Natural killer cell (primary cell): ENCODE data around the gene TMEM234. TPM values are rescaled to one million over a fixed set of nuclear protein-coding genes. Genes with fewer than 3 reads are reported as not detected.

Experiments used
- ATAC-seq, 3 donors: fragments of 150-1000 bp in 2 of 3; fragments of 200-7000 bp in 1 of 3; cut with Tn5 transposase; 1 replicate in 1 of 3; 2 replicates in 2 of 3; pipeline ENCODE4 v1.10.0; 2021; ENCODE audit warnings: mild to moderate bottlenecking in 2 of 3, moderate library complexity in 2 of 3
- DNase-seq, 2 donors: peaks; one replicate each; pipeline versions ENCODE4 v3.0.0 to v3.0.0-alpha.2; 2013 to 2021; ENCODE audit warnings: mixed read lengths in 1 of 2
- H3K27ac ChIP-seq: one replicate; pipeline ENCODE4 v1.5.1; 2013; ENCODE audit warnings: mild to moderate bottlenecking, low read length
- H3K27me3 ChIP-seq: one replicate; pipeline ENCODE4 v1.6.1; 2013; ENCODE audit warnings: low read length; ENCODE audit not compliant: control insufficient read depth, insufficient read depth
- H3K36me3 ChIP-seq: one replicate; pipeline ENCODE4 v1.6.1; 2013; ENCODE audit warnings: low read length; ENCODE audit not compliant: control insufficient read depth, insufficient read depth
- H3K4me1 ChIP-seq: one replicate; pipeline ENCODE4 v1.6.1; 2013; ENCODE audit warnings: low read length; ENCODE audit not compliant: control insufficient read depth, insufficient read depth
- H3K4me3 ChIP-seq: one replicate; pipeline ENCODE4 v1.5.1; 2013; ENCODE audit warnings: low read length
- H3K9me3 ChIP-seq: one replicate; pipeline ENCODE4 v1.6.1; 2013; ENCODE audit warnings: low read length; ENCODE audit not compliant: control insufficient read depth, insufficient read depth
- H3K27ac Mint-ChIP-seq, 2 donors: one replicate each; pipeline ENCODE4 v1.8.0; 2022; ENCODE audit warnings: mild to moderate bottlenecking in 2 of 2, mixed read lengths in 2 of 2, moderate library complexity in 1 of 2
- H3K27me3 Mint-ChIP-seq, 2 donors: one replicate each; pipeline ENCODE4 v1.8.0; 2022; ENCODE audit warnings: low read depth in 2 of 2, mixed read lengths in 2 of 2
- H3K36me3 Mint-ChIP-seq: one replicate; pipeline ENCODE4 v1.8.0; 2022; ENCODE audit warnings: mixed read lengths
- H3K4me1 Mint-ChIP-seq, 2 donors: one replicate each; pipeline ENCODE4 v1.8.0; 2022; ENCODE audit warnings: mixed read lengths in 2 of 2
- H3K4me3 Mint-ChIP-seq: one replicate; pipeline ENCODE4 v1.8.0; 2022; ENCODE audit warnings: mild to moderate bottlenecking, moderate library complexity, mixed read lengths
- H3K9me3 Mint-ChIP-seq, 2 donors: one replicate each; pipeline ENCODE4 v1.8.0; 2022; ENCODE audit warnings: mixed read lengths in 2 of 2
- CTCF ChIP-seq: fragments of 200-600 bp; IDR thresholded peaks from one replicate; pipeline ENCODE4 v1.8.0; 2022; ENCODE audit warnings: antibody characterized with exemption
- WGBS: methylation state at CpG from one replicate; pipeline ENCODE4 v1.1.7; 2013; ENCODE audit warnings: missing lambda C conversion rate; ENCODE audit not compliant: insufficient coverage; 5-methylcytosine and 5-hydroxymethylcytosine counted together
- intact Hi-C: fragments of 100-400 bp; cut with micrococcal nuclease; formaldehyde crosslinking; loops from one replicate; pipeline ENCODE4 v1.14.2; 2022
- total RNA-seq, 4 donors: library from RNA; stranded (reverse); fragments of 120-200 nt in 1 of 4; gene quantifications; one replicate each; pipeline versions ENCODE4 v1.2.3 to v1.2.4, GENCODE V29; 2013 to 2022

The TMEM234 gene
- total RNA-seq, 3 donors from 2014 or later (not counting 1 experiment from before 2014, with no cell fraction given), result 22.2 to 27.1 (median 24.7) TPM

DNA sequence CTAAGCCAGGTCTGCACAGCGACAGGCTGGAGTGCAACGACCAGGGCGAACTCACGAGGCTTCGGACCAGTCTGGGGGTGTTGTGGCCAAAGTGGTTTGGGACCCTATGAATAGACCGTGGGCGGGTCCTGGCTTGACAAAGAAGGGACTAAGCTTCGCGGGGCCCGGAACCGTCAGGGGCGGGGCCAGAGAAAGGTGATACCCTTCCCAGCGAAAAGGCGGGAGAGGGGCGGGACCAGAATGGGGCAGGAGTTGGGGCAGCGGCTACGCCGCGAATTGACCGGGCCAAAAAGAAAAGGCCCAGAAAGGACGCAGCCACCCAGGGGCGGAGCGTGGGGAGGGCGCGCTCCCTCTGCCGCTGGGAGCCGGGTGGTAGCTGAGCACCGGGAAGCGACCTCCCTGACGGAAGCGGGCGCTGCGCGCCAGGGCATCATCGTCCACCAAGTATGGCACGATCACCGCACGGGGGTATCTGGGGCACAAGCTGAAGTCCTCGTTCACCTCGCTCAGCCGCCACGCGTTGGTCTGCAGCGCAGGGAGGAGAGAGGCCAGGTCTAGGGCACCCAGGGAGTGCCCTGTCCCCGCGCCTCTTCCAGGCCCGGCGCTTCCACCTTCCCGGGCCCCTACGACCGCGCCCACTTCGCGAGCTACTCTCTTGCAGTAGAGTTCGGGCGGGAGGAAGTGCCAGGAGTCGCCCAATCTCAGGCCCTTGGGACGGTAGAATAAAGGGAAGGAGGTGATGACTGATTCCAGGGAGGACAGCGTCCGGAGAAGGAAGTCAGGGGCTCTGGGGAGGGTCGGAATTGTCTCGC lies 18.2 kb upstream of the TMEM234 start:
- H3K4me3 Mint-ChIP-seq, result peak overlapping the region; percentile 89
- intact Hi-C loops, result no loop called here

DNA sequence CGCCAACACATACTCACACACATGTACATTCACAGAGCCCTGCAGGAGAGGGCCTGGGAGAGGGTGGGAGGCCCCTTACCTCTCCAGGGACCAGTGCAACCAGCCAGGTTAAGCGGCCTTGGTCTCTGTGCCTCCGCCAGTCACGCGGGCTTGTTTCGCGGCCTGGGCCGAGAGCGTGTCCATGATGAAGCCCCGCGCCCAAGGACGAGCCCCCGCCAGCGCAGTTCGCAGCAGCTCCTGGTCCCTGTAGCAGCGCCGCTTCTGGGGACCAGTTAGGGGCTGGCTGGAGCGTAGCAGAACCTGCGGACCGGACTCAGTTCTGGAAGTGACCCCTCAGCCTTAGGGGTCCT lies 17.6 kb upstream of the TMEM234 start:
- no peak overlapping the region for H3K4me3 ChIP-seq
- no peaks in the 10 kb centered on the region for H3K36me3 Mint-ChIP-seq
- ATAC-seq, result no peak
- 96% methylated on average over 19 of the region's 20 CpGs for WGBS
- H3K4me1 Mint-ChIP-seq, result peaks cover 0 to 25% of the 10 kb centered on the region in 2 donors
- intact Hi-C loops, result no loop called here
- no peaks in the 10 kb centered on the region for H3K27me3 ChIP-seq
- no peak for TF ChIP-seq CTCF
- no peaks in the 10 kb centered on the region for H3K9me3 ChIP-seq
- no peaks in the 10 kb centered on the region for H3K27me3 Mint-ChIP-seq
- H3K36me3 ChIP-seq, result no peaks in the 10 kb centered on the region
- H3K9me3 Mint-ChIP-seq, result no peaks in the 10 kb centered on the region
- peak overlapping the region in 1 of 2 donors; percentile 85 for H3K27ac Mint-ChIP-seq
- no peak for DNase-seq
- peaks cover 26% of the 10 kb centered on the region for H3K4me1 ChIP-seq
- peak overlapping the region; percentile 89 for H3K4me3 Mint-ChIP-seq
- H3K27ac ChIP-seq, result no peak overlapping the region

More for the DNA sequence above, 18.2 kb upstream of the TMEM234 start:
- WGBS, result 6% methylated on average over 62 of the region's 62 CpGs
- Histone ChIP-seq H3K27me3 (no peaks in the 10 kb centered on the region), H3K4me1 (peaks cover 26% of the 10 kb centered on the region), H3K4me3 (peak overlapping the region; percentile 58), H3K9me3 (no peaks in the 10 kb centered on the region), H3K36me3 (no peaks in the 10 kb centered on the region), H3K27ac (no peak overlapping the region)
- DNase-seq (peak; percentile 33 to 83), ATAC-seq (peak; percentile 57 to 73 (median 58))
- no peak for TF ChIP-seq CTCF
- no peaks in the 10 kb centered on the region for H3K9me3 Mint-ChIP-seq
- peaks cover 0 to 25% of the 10 kb centered on the region in 2 donors for H3K4me1 Mint-ChIP-seq
- no peaks in the 10 kb centered on the region for H3K27me3 Mint-ChIP-seq
- H3K27ac Mint-ChIP-seq, result peak overlapping the region in 1 of 2 donors; percentile 85
- no peaks in the 10 kb centered on the region for H3K36me3 Mint-ChIP-seq

GRCh38 chr1:32239337-32239736 lies 17.2 kb upstream of the TMEM234 start:
- ATAC-seq (no peak), DNase-seq (no peak)
- 87% methylated on average over 4 of the region's 4 CpGs for WGBS
- TF ChIP-seq CTCF, result no peak
- Histone ChIP-seq H3K27ac (no peak overlapping the region), H3K9me3 (no peaks in the 10 kb centered on the region), H3K4me1 (peaks cover 26% of the 10 kb centered on the region), H3K36me3 (no peaks in the 10 kb centered on the region), H3K4me3 (no peak overlapping the region), H3K27me3 (no peaks in the 10 kb centered on the region)
- Mint-ChIP-seq H3K27ac (no peak overlapping the region), H3K27me3 (no peaks in the 10 kb centered on the region), H3K36me3 (no peaks in the 10 kb centered on the region), H3K4me1 (peaks cover 0 to 25% of the 10 kb centered on the region in 2 donors), H3K4me3 (peak overlapping the region; percentile 89), H3K9me3 (no peaks in the 10 kb centered on the region)
- intact Hi-C loops, result no loop called here
